GM18505 (cell line): ENCODE results near the gene OST4.

Experiments
- ATAC-seq: cut with Tn5 transposase; IDR thresholded peaks from one replicate; pipeline ENCODE4 v1.9.1; 2021; ENCODE audit not compliant: unreplicated experiment
- POLR2A ChIP-seq: IDR thresholded peaks from 4 replicates; pipeline ENCODE4 v1.6.1; 2011; ENCODE audit warnings: borderline replicate concordance; ENCODE audit not compliant: insufficient read depth, insufficient read length; ENCODE audit errors: extremely low read depth

Gene OST4

DNA sequence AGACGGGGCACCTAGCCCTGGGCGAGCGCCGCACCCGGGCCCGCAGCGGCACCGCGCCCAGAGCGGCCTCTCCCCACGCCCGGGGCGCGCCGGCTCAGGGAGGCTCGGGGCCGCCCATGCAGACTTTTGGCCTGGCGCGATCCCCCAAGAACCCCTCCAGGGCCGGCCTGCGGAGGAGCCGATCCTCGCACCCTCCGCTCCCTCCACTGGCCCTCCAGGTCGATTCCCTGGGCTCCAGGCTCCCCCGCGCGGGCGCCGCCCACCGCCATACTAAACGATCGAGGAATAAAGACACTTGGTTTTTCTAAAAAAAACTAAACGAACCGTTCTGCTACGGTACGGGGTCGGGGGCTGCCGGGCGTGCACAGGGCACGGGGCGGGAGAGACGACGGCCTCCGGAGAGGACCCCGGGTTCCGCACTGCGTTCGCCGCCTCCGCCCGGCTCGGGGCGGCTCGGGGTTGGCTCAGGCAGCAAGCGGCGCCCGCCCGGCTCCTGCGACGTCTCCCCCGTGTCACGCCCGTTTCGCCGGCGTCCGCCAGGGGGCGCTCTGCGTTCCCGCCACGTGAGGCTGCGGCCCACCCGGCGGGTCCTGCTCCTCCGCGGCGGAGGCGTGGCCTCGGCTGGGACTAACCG lies 14.8 kb upstream of the OST4 start:
- TF ChIP-seq POLR2A = peak; percentile 65
- peak; percentile 78 for ATAC-seq

GRCh38 chr2:27085673-27086089 lies 14.2 kb upstream of the OST4 start:
- TF ChIP-seq POLR2A = no peak
- ATAC-seq = no peak

- no peak for ATAC-seq
- no peak for TF ChIP-seq POLR2A
Measured at GRCh38 chr2:27085062-27085672, 13.7 kb upstream of the OST4 start.

DNA sequence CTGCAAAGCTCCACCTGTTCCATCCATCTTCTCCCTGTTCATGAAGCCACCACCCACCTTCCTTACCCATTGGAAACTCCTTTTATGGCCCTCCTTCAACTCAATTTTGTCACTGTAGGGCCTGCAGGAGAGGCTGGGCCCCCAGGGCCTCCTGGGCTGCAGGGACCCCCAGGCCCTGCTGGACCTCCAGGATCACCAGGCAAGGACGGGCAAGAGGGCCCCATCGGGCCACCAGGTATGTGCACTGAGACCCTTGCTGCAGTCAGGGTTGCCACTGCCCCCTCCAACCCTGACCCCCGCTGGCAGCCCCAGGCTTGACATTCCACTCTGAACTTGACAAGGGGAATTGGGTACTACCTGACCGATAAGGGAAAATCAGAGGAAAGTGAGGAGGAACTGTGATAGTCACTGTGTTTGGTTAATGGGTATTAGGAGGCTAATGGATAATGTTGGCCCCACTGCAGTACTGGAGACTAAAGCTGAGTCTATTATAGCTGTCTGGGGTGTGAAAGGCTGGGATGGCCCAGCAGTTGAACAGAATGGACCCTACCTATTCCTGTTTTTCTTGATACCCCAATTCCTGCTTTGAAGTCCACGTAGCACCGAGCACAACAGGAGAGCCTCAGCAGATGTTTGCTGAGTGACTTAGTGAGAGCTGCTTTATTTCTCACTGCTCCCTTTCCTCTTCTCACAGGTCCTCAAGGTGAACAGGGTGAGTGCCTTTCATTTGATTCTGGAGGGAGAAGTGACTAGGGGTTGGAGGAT lies 13.0 kb upstream of the OST4 start:
- TF ChIP-seq POLR2A = no peak
- ATAC-seq = no peak

GRCh38 chr2:27083410-27084296 lies 12.2 kb upstream of the OST4 start:
- TF ChIP-seq POLR2A = no peak
- ATAC-seq = no peak

GRCh38 chr2:27082773-27083409 lies 11.4 kb upstream of the OST4 start:
- no peak for TF ChIP-seq POLR2A
- no peak for ATAC-seq

- no peak for TF ChIP-seq POLR2A
- ATAC-seq = no peak
Measured at GRCh38 chr2:27081984-27082772, 10.7 kb upstream of the OST4 start.

- no peak for ATAC-seq
- no peak for TF ChIP-seq POLR2A
Measured at GRCh38 chr2:27080603-27080936, 9.1 kb upstream of the OST4 start.

DNA sequence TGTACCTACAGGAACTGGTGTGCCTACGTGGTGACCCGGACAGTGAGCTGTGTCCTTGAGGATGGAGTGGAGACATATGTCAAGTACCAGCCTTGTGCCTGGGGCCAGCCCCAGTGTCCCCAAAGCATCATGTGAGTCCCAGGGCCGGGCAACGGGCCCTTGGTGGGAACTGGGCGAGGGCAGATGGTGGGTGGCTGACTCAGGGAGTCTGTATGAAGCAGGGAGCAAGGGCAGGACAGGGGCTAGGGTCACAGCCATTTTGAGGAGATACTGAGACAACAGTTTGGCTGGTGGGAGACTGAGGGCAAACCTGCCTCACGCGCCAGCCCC lies 8.7 kb upstream of the OST4 start:
- no peak for TF ChIP-seq POLR2A
- no peak for ATAC-seq

- ATAC-seq = no peak
- TF ChIP-seq POLR2A = no peak
Measured at GRCh38 chr2:27079233-27080139, 8.0 kb upstream of the OST4 start.
